Natural killer cell (primary cell): ENCODE results near the gene ZNF385D. TPM values are rescaled to one million over a fixed set of nuclear protein-coding genes. Genes with fewer than 3 reads are reported as not detected.

Experiments used
- ATAC-seq, 3 donors: fragments of 150-1000 bp in 2 of 3; fragments of 200-7000 bp in 1 of 3; cut with Tn5 transposase; 1 replicate in 1 of 3; 2 replicates in 2 of 3; pipeline ENCODE4 v1.10.0; 2021; ENCODE audit warnings: mild to moderate bottlenecking in 2 of 3, moderate library complexity in 2 of 3
- DNase-seq, 2 donors: peaks; one replicate each; pipeline versions ENCODE4 v3.0.0 to v3.0.0-alpha.2; 2013 to 2021; ENCODE audit warnings: mixed read lengths in 1 of 2
- H3K27ac ChIP-seq: one replicate; pipeline ENCODE4 v1.5.1; 2013; ENCODE audit warnings: mild to moderate bottlenecking, low read length
- H3K27me3 ChIP-seq: one replicate; pipeline ENCODE4 v1.6.1; 2013; ENCODE audit warnings: low read length; ENCODE audit not compliant: control insufficient read depth, insufficient read depth
- H3K36me3 ChIP-seq: one replicate; pipeline ENCODE4 v1.6.1; 2013; ENCODE audit warnings: low read length; ENCODE audit not compliant: control insufficient read depth, insufficient read depth
- H3K4me1 ChIP-seq: one replicate; pipeline ENCODE4 v1.6.1; 2013; ENCODE audit warnings: low read length; ENCODE audit not compliant: control insufficient read depth, insufficient read depth
- H3K4me3 ChIP-seq: one replicate; pipeline ENCODE4 v1.5.1; 2013; ENCODE audit warnings: low read length
- H3K9me3 ChIP-seq: one replicate; pipeline ENCODE4 v1.6.1; 2013; ENCODE audit warnings: low read length; ENCODE audit not compliant: control insufficient read depth, insufficient read depth
- H3K27ac Mint-ChIP-seq, 2 donors: one replicate each; pipeline ENCODE4 v1.8.0; 2022; ENCODE audit warnings: mild to moderate bottlenecking in 2 of 2, mixed read lengths in 2 of 2, moderate library complexity in 1 of 2
- H3K27me3 Mint-ChIP-seq, 2 donors: one replicate each; pipeline ENCODE4 v1.8.0; 2022; ENCODE audit warnings: low read depth in 2 of 2, mixed read lengths in 2 of 2
- H3K36me3 Mint-ChIP-seq: one replicate; pipeline ENCODE4 v1.8.0; 2022; ENCODE audit warnings: mixed read lengths
- H3K4me1 Mint-ChIP-seq, 2 donors: one replicate each; pipeline ENCODE4 v1.8.0; 2022; ENCODE audit warnings: mixed read lengths in 2 of 2
- H3K4me3 Mint-ChIP-seq: one replicate; pipeline ENCODE4 v1.8.0; 2022; ENCODE audit warnings: mild to moderate bottlenecking, moderate library complexity, mixed read lengths
- H3K9me3 Mint-ChIP-seq, 2 donors: one replicate each; pipeline ENCODE4 v1.8.0; 2022; ENCODE audit warnings: mixed read lengths in 2 of 2
- WGBS: methylation state at CpG from one replicate; pipeline ENCODE4 v1.1.7; 2013; ENCODE audit warnings: missing lambda C conversion rate; ENCODE audit not compliant: insufficient coverage; 5-methylcytosine and 5-hydroxymethylcytosine counted together
- intact Hi-C: fragments of 100-400 bp; cut with micrococcal nuclease; formaldehyde crosslinking; loops from one replicate; pipeline ENCODE4 v1.14.2; 2022
- total RNA-seq, 4 donors: library from RNA; stranded (reverse); fragments of 120-200 nt in 1 of 4; gene quantifications; one replicate each; pipeline versions ENCODE4 v1.2.3 to v1.2.4, GENCODE V29; 2013 to 2022
- TF ChIP-seq, protein P1 (sequence below): fragments of 200-600 bp; IDR thresholded peaks from one replicate; pipeline ENCODE4 v1.8.0; 2022; ENCODE audit warnings: antibody characterized with exemption

ZNF385D gene
- total RNA-seq, 3 donors from 2014 or later (not counting 1 experiment from before 2014, with no cell fraction given), result 0.02 to 0.31 (median 0.25) TPM

DNA sequence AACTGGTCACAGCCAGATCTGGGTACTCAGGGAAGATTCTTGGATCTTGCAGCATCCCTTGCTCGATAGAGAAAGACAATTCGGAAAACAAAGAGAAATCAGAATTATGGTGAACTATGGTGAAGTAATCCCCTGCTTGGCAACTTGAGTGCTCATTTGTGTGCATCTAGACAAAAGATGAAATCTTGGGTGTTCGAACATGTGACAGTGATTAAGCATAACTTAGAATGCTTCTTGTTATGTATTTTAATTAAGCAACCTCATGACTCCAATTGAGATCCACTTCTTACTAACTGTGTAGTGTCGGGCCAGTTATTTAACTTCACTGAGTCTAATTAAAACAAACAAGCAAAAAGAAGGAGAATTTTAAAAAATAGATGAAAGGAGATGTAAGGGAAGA lies 56.5 kb downstream of the ZNF385D start:
- Histone ChIP-seq H3K36me3 (no peaks in the 10 kb centered on the region), H3K4me3 (no peak overlapping the region), H3K9me3 (peaks cover 4% of the 10 kb centered on the region), H3K27ac (no peak overlapping the region), H3K4me1 (no peaks in the 10 kb centered on the region), H3K27me3 (no peaks in the 10 kb centered on the region)
- Mint-ChIP-seq H3K4me3 (no peak overlapping the region), H3K27me3 (no peaks in the 10 kb centered on the region), H3K36me3 (peaks cover 7% of the 10 kb centered on the region), H3K4me1 (no peaks in the 10 kb centered on the region), H3K9me3 (peaks cover 21 to 25% of the 10 kb centered on the region in 2 donors), H3K27ac (no peak overlapping the region)
- WGBS, result 78% methylated on average over 2 of the region's 4 CpGs
- ATAC-seq (no peak), DNase-seq (no peak)
- TF ChIP-seq, protein P1, sequence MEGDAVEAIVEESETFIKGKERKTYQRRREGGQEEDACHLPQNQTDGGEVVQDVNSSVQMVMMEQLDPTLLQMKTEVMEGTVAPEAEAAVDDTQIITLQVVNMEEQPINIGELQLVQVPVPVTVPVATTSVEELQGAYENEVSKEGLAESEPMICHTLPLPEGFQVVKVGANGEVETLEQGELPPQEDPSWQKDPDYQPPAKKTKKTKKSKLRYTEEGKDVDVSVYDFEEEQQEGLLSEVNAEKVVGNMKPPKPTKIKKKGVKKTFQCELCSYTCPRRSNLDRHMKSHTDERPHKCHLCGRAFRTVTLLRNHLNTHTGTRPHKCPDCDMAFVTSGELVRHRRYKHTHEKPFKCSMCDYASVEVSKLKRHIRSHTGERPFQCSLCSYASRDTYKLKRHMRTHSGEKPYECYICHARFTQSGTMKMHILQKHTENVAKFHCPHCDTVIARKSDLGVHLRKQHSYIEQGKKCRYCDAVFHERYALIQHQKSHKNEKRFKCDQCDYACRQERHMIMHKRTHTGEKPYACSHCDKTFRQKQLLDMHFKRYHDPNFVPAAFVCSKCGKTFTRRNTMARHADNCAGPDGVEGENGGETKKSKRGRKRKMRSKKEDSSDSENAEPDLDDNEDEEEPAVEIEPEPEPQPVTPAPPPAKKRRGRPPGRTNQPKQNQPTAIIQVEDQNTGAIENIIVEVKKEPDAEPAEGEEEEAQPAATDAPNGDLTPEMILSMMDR, result no peak
- intact Hi-C loops, result no loop called here

DNA sequence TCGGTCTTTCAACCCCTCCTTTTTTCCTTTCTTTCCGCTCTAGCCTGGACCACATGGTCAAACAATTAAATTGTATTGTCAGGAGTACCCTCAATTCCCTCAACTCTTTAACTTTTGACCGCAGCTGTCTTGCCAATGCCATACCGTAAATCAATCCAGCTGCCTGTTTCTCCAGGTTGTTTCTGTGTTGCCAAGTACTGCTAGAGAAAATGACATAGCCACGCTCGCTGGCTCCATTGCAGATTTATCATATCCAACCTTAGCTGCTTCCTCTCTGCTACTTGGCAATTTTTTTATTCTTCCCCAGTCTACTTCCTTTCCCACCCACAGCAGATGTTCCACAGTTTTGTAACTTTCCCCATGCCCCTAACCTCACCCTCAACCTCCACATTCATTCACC lies 60.0 kb downstream of the ZNF385D start:
- H3K4me3 Mint-ChIP-seq, result no peak overlapping the region

DNA sequence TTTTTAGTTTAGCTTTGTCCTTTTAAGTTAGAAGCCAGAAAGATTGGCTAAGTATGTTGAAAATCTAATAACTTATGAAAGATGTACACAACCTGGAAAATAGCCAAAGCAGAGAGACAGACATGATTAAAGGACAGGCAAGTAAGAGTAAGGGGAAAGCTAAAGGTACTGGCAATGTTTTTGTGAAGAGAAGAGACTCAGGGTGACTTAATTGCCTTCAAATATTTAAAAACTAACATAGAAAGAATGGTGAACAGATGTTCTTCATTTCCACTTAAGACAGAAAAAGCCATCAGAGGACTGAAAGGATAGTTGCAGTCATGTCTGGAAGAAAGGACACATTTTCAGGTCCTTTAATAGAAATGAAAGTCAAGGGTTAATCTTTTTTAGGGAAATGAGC lies 68.8 kb downstream of the ZNF385D start:
- Histone ChIP-seq H3K27me3 (no peaks in the 10 kb centered on the region), H3K4me1 (no peaks in the 10 kb centered on the region), H3K9me3 (no peaks in the 10 kb centered on the region), H3K27ac (no peak overlapping the region), H3K36me3 (no peaks in the 10 kb centered on the region), H3K4me3 (no peak overlapping the region)
- H3K27ac Mint-ChIP-seq, result no peak overlapping the region
- peaks cover 13 to 29% of the 10 kb centered on the region in 2 donors for H3K9me3 Mint-ChIP-seq
- DNase-seq, result no peak
- TF ChIP-seq, protein P1, result no peak
- H3K4me1 Mint-ChIP-seq, result no peaks in the 10 kb centered on the region
- no peak overlapping the region for H3K4me3 Mint-ChIP-seq
- intact Hi-C loops, result no loop called here
- H3K36me3 Mint-ChIP-seq, result peaks cover 9% of the 10 kb centered on the region
- H3K27me3 Mint-ChIP-seq, result no peaks in the 10 kb centered on the region
- no peak for ATAC-seq

More for the DNA sequence above, 60.0 kb downstream of the ZNF385D start:
- Mint-ChIP-seq H3K36me3 (peaks cover 7% of the 10 kb centered on the region), H3K27me3 (no peaks in the 10 kb centered on the region), H3K4me1 (no peaks in the 10 kb centered on the region), H3K27ac (no peak overlapping the region), H3K9me3 (peaks cover 19 to 25% of the 10 kb centered on the region in 2 donors)
- Histone ChIP-seq H3K9me3 (peaks cover 7% of the 10 kb centered on the region), H3K27me3 (no peaks in the 10 kb centered on the region), H3K4me3 (no peak overlapping the region), H3K27ac (no peak overlapping the region), H3K36me3 (no peaks in the 10 kb centered on the region), H3K4me1 (no peaks in the 10 kb centered on the region)
- ATAC-seq (no peak), DNase-seq (no peak)
- WGBS, result 65% methylated on average over 6 of the region's 6 CpGs
- intact Hi-C loops, result no loop called here
- TF ChIP-seq, protein P1, result no peak

DNA sequence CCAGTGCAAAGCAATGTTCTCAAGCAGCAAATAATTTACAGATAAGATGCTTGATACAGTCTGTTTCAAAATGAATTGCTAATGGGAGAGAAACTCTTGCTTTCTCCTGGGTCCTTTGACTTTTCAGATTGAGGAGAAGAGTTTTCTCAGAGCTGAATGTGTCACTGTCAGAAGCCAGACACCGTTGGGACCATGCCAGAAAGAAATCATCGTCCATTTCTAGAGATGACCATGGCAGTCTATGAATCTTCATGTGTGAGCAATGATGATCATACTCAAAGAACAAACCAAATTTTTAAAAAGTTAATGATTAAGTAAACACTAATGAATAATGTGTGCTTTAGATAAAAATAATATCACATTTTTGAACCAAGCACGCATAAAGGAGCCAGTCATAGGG lies 77.6 kb downstream of the ZNF385D start:
- Mint-ChIP-seq H3K27ac (no peak overlapping the region), H3K27me3 (no peaks in the 10 kb centered on the region), H3K36me3 (no peaks in the 10 kb centered on the region), H3K4me3 (no peak overlapping the region), H3K4me1 (no peaks in the 10 kb centered on the region), H3K9me3 (peaks cover 8 to 9% of the 10 kb centered on the region in 2 donors)
- ATAC-seq, result no peak
- no peak overlapping the region for H3K27ac ChIP-seq
- H3K27me3 ChIP-seq, result no peaks in the 10 kb centered on the region
- DNase-seq, result no peak
- WGBS, result 70% methylated on average over 3 of the region's 3 CpGs
- no peaks in the 10 kb centered on the region for H3K36me3 ChIP-seq
- TF ChIP-seq, protein P1, result no peak
- H3K9me3 ChIP-seq, result no peaks in the 10 kb centered on the region
- no peak overlapping the region for H3K4me3 ChIP-seq
- H3K4me1 ChIP-seq, result no peaks in the 10 kb centered on the region
- intact Hi-C loops, result no loop called here
